SK-N-MC (cell line): ENCODE data around the gene PTK7.

Experiments
- EZH2 ChIP-seq: fragments of 200-600 bp; sonication (generic); IDR thresholded peaks from one replicate; pipeline ENCODE4 v1.6.1; 2017; ENCODE audit warnings: antibody characterized with exemption
- FOXP2 ChIP-seq: optimal IDR thresholded peaks from 2 replicates; pipeline ENCODE3; 2011; ENCODE audit warnings: mild to moderate bottlenecking, moderate library complexity; ENCODE audit not compliant: insufficient read depth; ENCODE audit errors: extremely low read length, control extremely low read depth

DNA sequence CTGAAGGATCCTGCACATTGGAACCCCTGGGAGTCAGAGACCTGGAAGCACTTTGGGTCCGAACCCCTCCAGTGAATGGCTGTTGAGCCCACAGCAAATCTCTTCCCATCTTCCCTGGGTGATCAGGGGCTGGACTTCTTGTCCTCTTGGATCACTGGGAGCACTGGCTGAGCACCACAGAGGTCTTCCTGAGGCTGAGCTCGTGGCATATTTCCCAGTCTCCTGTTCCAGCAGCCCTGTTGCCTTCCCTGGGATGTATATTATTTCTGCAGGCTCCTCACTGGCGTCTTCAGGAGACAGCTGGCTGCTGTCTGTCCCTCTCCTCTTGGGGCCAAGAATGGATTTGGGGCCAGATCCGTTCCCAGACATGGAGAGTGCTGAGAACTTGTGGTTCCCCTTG lies 43.4 kb downstream of the PTK7 start:
- TF ChIP-seq EZH2 (no peak), FOXP2 (no peak)
